HG02973 (cell line): ENCODE results near the gene SUV39H2.
A peak's percentile ranks its signal among the peaks of the same experiment; 100 is the strongest.
"Not testable (repeated sequence)": the region's sequence is repeated elsewhere in the genome, so short reads cannot be mapped to it uniquely, and the experiment has no call there.

Experiments
- ATAC-seq: cut with Tn5 transposase; IDR thresholded peaks from one replicate; pipeline ENCODE4 v1.9.1; 2021; ENCODE audit warnings: moderate library complexity; ENCODE audit not compliant: unreplicated experiment

SUV39H2 gene, protein sequence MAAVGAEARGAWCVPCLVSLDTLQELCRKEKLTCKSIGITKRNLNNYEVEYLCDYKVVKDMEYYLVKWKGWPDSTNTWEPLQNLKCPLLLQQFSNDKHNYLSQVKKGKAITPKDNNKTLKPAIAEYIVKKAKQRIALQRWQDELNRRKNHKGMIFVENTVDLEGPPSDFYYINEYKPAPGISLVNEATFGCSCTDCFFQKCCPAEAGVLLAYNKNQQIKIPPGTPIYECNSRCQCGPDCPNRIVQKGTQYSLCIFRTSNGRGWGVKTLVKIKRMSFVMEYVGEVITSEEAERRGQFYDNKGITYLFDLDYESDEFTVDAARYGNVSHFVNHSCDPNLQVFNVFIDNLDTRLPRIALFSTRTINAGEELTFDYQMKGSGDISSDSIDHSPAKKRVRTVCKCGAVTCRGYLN

DNA sequence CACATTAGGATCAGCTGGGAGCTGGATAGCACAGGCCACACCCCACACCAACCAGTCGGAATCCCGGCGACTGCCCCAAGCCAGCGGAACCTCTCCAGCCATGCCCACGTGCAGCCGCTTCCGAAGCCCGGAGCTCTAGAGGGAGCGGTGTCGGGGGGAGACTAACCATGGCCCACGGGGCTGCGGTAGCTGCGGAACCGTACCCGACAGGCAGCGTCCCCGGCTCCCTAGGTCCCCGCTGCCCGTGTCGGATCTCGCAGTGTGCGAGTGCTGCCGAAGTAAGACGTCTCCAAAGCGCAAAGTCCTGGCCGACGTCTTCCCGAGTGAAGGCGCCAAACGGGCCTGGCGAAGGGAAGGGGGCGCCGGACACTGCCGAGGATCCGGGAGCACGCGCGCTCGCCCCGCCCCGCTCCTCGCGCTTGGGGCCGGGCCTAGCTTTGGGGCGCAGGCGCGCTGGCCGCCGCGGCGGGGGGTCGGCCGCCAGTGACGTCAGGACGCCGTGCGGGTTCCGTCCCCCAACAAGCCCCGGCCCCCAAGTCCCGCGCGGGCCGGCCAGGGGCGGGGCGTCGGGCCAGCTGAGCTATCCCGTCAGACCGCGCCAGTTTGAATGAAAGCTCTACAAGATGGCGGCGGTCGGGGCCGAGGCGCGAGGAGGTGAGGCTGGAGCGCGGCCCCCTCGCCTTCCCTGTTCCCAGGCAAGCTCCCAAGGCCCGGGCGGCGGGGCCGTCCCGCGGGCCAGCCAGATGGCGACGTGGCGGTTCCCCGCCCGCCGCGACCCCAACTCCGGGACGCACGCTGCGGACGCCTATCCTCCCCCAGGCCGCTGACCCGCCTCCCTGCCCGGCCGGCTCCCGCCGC, at the start of gene SUV39H2:
Gene SUV39H2 (plus strand): TSS at position 601 of the 858 bp plus-strand sequence. CDS start 23 bp downstream, at position 624.
- ATAC-seq = peak; percentile 92

DNA sequence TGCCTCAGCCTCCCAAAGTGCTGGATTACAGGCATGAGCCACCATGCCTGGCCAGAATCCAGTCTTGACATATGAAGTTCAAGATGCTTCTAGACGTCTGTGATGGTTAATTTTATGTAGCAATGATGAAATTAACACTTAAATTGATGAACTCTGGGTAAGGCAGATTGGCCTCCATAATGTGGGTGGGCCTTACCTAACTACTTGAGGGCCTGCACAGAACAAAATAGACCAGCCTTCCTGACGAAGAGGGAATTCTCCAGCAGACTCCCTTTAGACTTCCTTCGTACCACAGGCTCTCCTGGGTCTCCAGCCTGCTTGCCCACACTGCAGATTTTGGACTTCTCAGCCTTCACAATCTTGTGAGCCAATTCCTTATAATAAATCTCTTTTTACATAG, 45.6 kb upstream of the SUV39H2 start:
- no peak for ATAC-seq

GRCh38 chr10:14836208-14836607, 42.5 kb upstream of the SUV39H2 start:
- ATAC-seq = no peak

- ATAC-seq = no peak
Measured at GRCh38 chr10:14837003-14837756, 41.5 kb upstream of the SUV39H2 start.

DNA sequence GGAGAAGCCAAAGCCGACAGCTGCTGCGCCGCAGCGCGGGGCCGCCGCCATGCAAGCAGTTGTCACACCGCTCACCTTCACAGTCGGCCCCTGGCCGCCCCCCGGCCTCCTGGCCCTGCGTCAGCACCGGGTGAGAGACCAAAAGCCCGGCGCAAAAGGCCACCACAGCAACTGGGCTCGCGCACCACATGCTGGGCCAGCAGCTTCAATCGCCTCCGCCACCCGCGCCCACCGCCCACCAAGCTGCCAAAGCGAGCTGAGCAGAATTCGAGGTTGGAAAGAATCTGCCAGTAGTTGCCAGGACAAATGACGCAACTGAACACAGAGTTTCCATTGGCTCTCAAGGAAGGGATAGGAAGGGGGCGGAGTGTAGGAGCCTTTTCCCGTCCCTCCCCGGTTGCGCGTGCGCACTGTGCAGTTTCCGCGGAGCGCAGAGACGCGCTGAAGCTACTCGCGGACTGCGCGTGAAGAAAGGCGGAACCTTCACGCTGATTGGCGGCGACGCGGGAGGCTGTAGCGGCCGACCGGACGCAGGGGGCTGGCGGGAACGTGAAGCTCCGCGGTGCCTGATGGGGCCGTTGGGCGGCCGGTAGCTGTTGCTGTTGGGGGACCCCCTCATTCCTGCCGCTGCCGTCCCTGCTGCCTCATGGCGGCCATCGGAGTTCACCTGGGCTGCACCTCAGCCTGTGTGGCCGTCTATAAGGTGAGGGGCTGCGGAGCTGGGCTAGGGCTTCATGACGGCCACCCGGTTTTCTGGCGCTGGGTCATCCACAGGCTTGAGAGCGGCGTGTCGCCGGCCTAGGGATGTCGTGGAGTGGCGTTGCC, 40.7 kb upstream of the SUV39H2 start, which contains the start of the genes CDNF, HSPA14 and MSANTD7:
Gene CDNF (minus strand): TSS at position 281 of the 825 bp plus-strand sequence. CDS start 91 bp downstream, at position 190.
Gene HSPA14 (plus strand): TSS at position 550 of the 825 bp plus-strand sequence. CDS start 97 bp downstream, at position 647.
Gene MSANTD7 (plus strand): TSS at position 550 of the 825 bp plus-strand sequence. CDS start 3,979 bp downstream, outside the sequence.
- ATAC-seq = peak; percentile 93

GRCh38 chr10:14838582-14839304, 39.9 kb upstream of the SUV39H2 start:
- peak; percentile 8 for ATAC-seq

GRCh38 chr10:14839305-14839695, 39.4 kb upstream of the SUV39H2 start:
- no peak for ATAC-seq

GRCh38 chr10:14840178-14840577, 38.5 kb upstream of the SUV39H2 start:
- ATAC-seq = no peak

DNA sequence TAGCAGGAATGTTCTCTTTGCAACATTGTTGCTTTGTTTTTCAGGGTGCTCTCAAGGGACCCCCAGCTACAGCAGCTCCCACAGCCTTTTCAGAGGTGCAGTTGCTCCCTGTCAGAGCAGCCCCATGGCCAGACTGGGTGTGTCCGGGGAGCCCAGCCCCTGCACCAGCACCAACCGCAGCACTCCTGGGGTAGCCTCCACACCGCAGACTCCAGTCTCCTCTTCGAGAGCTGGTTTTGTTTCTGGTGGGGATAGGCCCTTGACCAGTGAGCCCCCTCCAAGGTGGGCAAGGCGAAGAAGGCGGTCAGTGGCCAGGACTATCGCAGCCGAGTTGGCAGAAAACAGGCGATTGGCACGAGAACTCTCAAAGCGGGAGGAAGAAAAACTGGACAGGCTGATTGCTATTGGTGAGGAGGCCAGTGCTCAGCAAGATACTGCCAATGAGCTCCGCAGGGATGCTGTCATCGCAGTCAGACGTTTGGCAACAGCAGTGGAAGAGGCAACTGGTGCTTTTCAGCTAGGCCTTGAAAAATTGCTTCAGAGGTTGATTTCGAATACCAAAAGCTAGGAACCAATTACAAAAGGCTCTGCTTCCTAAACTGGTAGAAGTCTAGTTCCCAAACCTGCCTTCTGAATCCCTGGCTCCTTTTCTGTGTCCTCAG, 35.2 kb upstream of the SUV39H2 start:
- ATAC-seq = no peak

GRCh38 chr10:14844948-14845347, 33.7 kb upstream of the SUV39H2 start:
- ATAC-seq = no peak

GRCh38 chr10:14852236-14852635, 26.4 kb upstream of the SUV39H2 start:
- ATAC-seq = no peak

DNA sequence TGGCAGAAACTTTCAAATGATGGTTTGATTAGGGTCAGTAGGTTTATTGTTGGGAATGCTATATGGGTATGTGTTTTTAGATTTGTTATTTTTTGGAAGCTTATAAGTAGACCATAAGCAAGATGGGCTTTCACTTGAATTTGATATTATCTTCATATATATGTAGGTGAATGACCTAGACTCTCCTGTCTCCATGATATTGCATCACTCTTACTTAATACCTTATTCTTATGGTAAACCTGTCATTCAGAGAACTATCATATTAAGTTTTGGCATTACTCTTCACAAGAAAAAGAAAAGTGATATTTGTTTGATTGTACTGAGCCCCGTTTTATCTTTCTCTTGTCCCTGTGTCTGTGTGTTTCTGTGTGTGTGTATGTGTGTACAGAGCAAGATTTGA, 23.2 kb upstream of the SUV39H2 start:
- ATAC-seq = no peak

DNA sequence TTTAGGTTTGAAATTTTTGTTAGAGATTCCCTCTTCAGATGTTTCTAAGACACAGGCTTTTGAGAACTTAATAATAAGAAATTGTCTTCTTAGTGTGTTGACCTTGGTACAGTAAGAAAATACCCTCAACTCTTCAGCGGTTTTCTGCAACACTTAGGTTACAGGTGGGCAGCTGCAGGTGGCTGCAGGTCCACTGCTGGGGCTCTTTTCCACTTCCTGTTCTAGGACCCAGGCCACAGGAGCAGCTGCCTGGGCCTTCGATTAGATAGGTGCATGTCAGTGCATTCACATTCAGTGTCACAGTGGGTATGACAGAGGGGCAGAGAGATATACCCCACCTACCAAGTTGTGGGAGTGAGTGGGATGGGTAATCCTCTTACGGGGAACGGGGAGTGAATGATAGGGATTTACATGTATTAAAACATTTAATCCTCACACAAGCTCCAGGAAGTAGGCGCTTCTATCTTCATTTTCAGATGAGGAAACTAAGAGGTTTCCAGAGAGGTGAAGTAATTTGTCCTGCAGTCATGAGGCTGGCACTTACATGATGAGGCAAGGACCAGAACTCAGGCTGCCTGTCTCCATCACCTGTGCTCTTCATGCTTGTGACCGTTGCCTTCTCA, 20.2 kb upstream of the SUV39H2 start:
- no peak for ATAC-seq

GRCh38 chr10:14859043-14859442, 19.6 kb upstream of the SUV39H2 start:
- no peak for ATAC-seq

- no peak for ATAC-seq
Measured at GRCh38 chr10:14859775-14860174, 18.9 kb upstream of the SUV39H2 start.

GRCh38 chr10:14860791-14861190, 17.9 kb upstream of the SUV39H2 start:
- no peak for ATAC-seq

GRCh38 chr10:14864466-14864865, 14.2 kb upstream of the SUV39H2 start:
- not testable (repeated sequence) for ATAC-seq

DNA sequence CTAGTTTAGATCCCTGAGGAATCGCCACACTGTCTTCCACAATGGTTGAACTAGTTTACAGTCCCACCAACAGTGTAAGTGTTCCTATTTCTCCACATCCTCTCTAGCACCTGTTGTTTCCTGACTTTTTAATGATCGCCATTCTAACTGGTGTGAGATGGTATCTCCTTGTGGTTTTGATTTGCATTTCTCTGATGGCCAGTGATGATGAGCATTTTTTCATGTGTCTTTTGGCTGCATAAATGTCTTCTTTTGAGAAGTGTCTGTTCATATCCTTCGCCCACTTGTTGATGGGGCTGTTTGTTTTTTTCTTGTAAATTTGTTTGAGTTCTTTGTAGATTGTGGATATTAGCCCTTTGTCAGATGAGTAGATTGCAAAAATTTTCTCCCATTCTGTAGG, 13.8 kb upstream of the SUV39H2 start:
- ATAC-seq = not testable (repeated sequence)
